Activated CD8-positive, alpha-beta T cell treated with anti-CD3 and anti-CD28 coated beads, Interleukin-2, amount 10 ng/mL, durations not matched to agents 7 days and 5 days (primary cell): Measurements from ENCODE around the gene ARFGAP3. TPM values are rescaled to one million over a fixed set of nuclear protein-coding genes. Genes with fewer than 3 reads are reported as not detected.
"Not testable (repeated sequence)": the region's sequence is repeated elsewhere in the genome, so short reads cannot be mapped to it uniquely, and the experiment has no call there.

Source experiments
- ATAC-seq: fragments of 150-1000 bp; cut with Tn5 transposase; one replicate; pipeline ENCODE4 v1.10.0; 2021; ENCODE audit warnings: moderate library complexity
- CTCF ChIA-PET: fragments of 350-600 bp; sonication (Branson Sonifier 250); formaldehyde crosslinking; loops from one replicate; lab custom pipeline; 2021; ENCODE audit warnings: antibody characterized with exemption; lab: Charles Lee
- POLR2A ChIA-PET: fragments of 350-600 bp; sonication (Branson Sonifier 250); formaldehyde crosslinking; loops from one replicate; lab custom pipeline; 2021; ENCODE audit warnings: antibody characterized with exemption; lab: Charles Lee
- DNase-seq: peaks from one replicate; pipeline ENCODE4 v3.0.0-alpha.2; 2020
- H3K27ac Mint-ChIP-seq: one replicate; pipeline ENCODE4 v1.8.0; 2021; ENCODE audit warnings: mild to moderate bottlenecking, mixed read lengths
- H3K27me3 Mint-ChIP-seq: one replicate; pipeline ENCODE4 v1.8.0; 2021; ENCODE audit warnings: low read depth, mixed read lengths
- H3K36me3 Mint-ChIP-seq: one replicate; pipeline ENCODE4 v1.8.0; 2021; ENCODE audit warnings: low read depth, mixed read lengths
- H3K4me1 Mint-ChIP-seq: one replicate; pipeline ENCODE4 v1.8.0; 2021; ENCODE audit warnings: low read depth, mixed read lengths
- H3K4me3 Mint-ChIP-seq: one replicate; pipeline ENCODE4 v1.8.0; 2021; ENCODE audit warnings: mild to moderate bottlenecking, mixed read lengths
- H3K9me3 Mint-ChIP-seq: one replicate; pipeline ENCODE4 v1.8.0; 2022; ENCODE audit warnings: mixed read lengths; ENCODE audit not compliant: insufficient read depth
- total RNA-seq, 2 experiments: library from RNA; stranded (reverse); gene quantifications; one replicate each; pipeline ENCODE4 v1.2.3, GENCODE V29; 2021

Gene ARFGAP3
- total RNA-seq, 2 experiments from 2014 or later = 35.8 to 36.7 TPM

GRCh38 chr22:42770941-42771647, 86.0 kb downstream of the ARFGAP3 start:
- H3K36me3 Mint-ChIP-seq = no peaks in the 10 kb centered on the region
- H3K4me3 Mint-ChIP-seq = no peak overlapping the region
- ChIA-PET POLR2A (no interaction called here), CTCF (no interaction called here)
- no peak overlapping the region for H3K27ac Mint-ChIP-seq
- no peak for DNase-seq
- H3K9me3 Mint-ChIP-seq = no peaks in the 10 kb centered on the region
- no peak for ATAC-seq
- H3K4me1 Mint-ChIP-seq = no peaks in the 10 kb centered on the region
- no peaks in the 10 kb centered on the region for H3K27me3 Mint-ChIP-seq

- H3K27me3 Mint-ChIP-seq = no peaks in the 10 kb centered on the region
- H3K4me1 Mint-ChIP-seq = no peaks in the 10 kb centered on the region
- no peaks in the 10 kb centered on the region for H3K9me3 Mint-ChIP-seq
- DNase-seq = no peak
- no peaks in the 10 kb centered on the region for H3K36me3 Mint-ChIP-seq
- no peak for ATAC-seq
- CTCF ChIA-PET = no interaction called here
- no peak overlapping the region for H3K4me3 Mint-ChIP-seq
- no peak overlapping the region for H3K27ac Mint-ChIP-seq
- POLR2A ChIA-PET = no interaction called here
These were observed 86.7 kb downstream of the ARFGAP3 start for GRCh38 chr22:42770448-42770726.

- ChIA-PET CTCF (no interaction called here), POLR2A (no interaction called here)
- Mint-ChIP-seq H3K27me3 (no peaks in the 10 kb centered on the region), H3K9me3 (no peaks in the 10 kb centered on the region), H3K36me3 (no peaks in the 10 kb centered on the region), H3K27ac (no peak overlapping the region), H3K4me1 (no peaks in the 10 kb centered on the region), H3K4me3 (no peak overlapping the region)
- ATAC-seq = no peak
- DNase-seq = no peak
These were observed 87.3 kb downstream of the ARFGAP3 start for GRCh38 chr22:42769574-42770447.

GRCh38 chr22:42769238-42769573, 87.9 kb downstream of the ARFGAP3 start:
- ChIA-PET POLR2A (no interaction called here), CTCF (no interaction called here)
- Mint-ChIP-seq H3K4me1 (no peaks in the 10 kb centered on the region), H3K4me3 (no peak overlapping the region), H3K36me3 (no peaks in the 10 kb centered on the region), H3K27me3 (no peaks in the 10 kb centered on the region), H3K27ac (no peak overlapping the region), H3K9me3 (no peaks in the 10 kb centered on the region)
- ATAC-seq (no peak), DNase-seq (no peak)

- ChIA-PET POLR2A (no interaction called here), CTCF (no interaction called here)
- DNase-seq (no peak), ATAC-seq (no peak)
- Mint-ChIP-seq H3K36me3 (no peaks in the 10 kb centered on the region), H3K4me3 (no peak overlapping the region), H3K27me3 (no peaks in the 10 kb centered on the region), H3K27ac (no peak overlapping the region), H3K4me1 (no peaks in the 10 kb centered on the region), H3K9me3 (no peaks in the 10 kb centered on the region)
These were observed 88.6 kb downstream of the ARFGAP3 start for GRCh38 chr22:42768385-42769035.

- no peak overlapping the region for H3K27ac Mint-ChIP-seq
- H3K4me3 Mint-ChIP-seq = no peak overlapping the region
- POLR2A ChIA-PET = no interaction called here
- H3K36me3 Mint-ChIP-seq = no peaks in the 10 kb centered on the region
- no peaks in the 10 kb centered on the region for H3K4me1 Mint-ChIP-seq
- no peak for ATAC-seq
- no peak for DNase-seq
- H3K27me3 Mint-ChIP-seq = no peaks in the 10 kb centered on the region
- no peaks in the 10 kb centered on the region for H3K9me3 Mint-ChIP-seq
- CTCF ChIA-PET = no interaction called here
These were observed 90.2 kb downstream of the ARFGAP3 start for GRCh38 chr22:42766860-42767259.

GRCh38 chr22:42764895-42765363, 92.1 kb downstream of the ARFGAP3 start:
- DNase-seq (no peak), ATAC-seq (no peak)
- Mint-ChIP-seq H3K9me3 (no peaks in the 10 kb centered on the region), H3K27me3 (no peaks in the 10 kb centered on the region), H3K36me3 (no peaks in the 10 kb centered on the region), H3K4me1 (no peaks in the 10 kb centered on the region), H3K27ac (no peak overlapping the region), H3K4me3 (no peak overlapping the region)
- ChIA-PET POLR2A (no interaction called here), CTCF (no interaction called here)

- Mint-ChIP-seq H3K9me3 (no peaks in the 10 kb centered on the region), H3K4me3 (no peak overlapping the region), H3K4me1 (no peaks in the 10 kb centered on the region), H3K27me3 (no peaks in the 10 kb centered on the region), H3K36me3 (no peaks in the 10 kb centered on the region), H3K27ac (no peak overlapping the region)
- no peak for DNase-seq
- ChIA-PET CTCF (no interaction called here), POLR2A (interaction anchor here (0.6 kb wide), 1 partner anchor 303 kb away, joined by 3 read pairs; no protein-coding TSS in a partner anchor)
- ATAC-seq = no peak
These were observed 93.0 kb downstream of the ARFGAP3 start for GRCh38 chr22:42763965-42764480.

- Mint-ChIP-seq H3K36me3 (no peaks in the 10 kb centered on the region), H3K9me3 (no peaks in the 10 kb centered on the region), H3K4me3 (no peak overlapping the region), H3K4me1 (no peaks in the 10 kb centered on the region), H3K27ac (no peak overlapping the region), H3K27me3 (no peaks in the 10 kb centered on the region)
- CTCF ChIA-PET = no interaction called here
- POLR2A ChIA-PET = no interaction called here
- ATAC-seq = no peak
- DNase-seq = no peak
These were observed 96.1 kb downstream of the ARFGAP3 start for GRCh38 chr22:42760806-42761565.

- ChIA-PET CTCF (no interaction called here), POLR2A (no interaction called here)
- H3K27ac Mint-ChIP-seq = no peak overlapping the region
- H3K9me3 Mint-ChIP-seq = no peaks in the 10 kb centered on the region
- no peaks in the 10 kb centered on the region for H3K36me3 Mint-ChIP-seq
- ATAC-seq (no peak), DNase-seq (no peak)
- H3K27me3 Mint-ChIP-seq = no peaks in the 10 kb centered on the region
- H3K4me3 Mint-ChIP-seq = no peak overlapping the region
- no peaks in the 10 kb centered on the region for H3K4me1 Mint-ChIP-seq
These were observed 98.0 kb downstream of the ARFGAP3 start for GRCh38 chr22:42758931-42759629.

GRCh38 chr22:42755553-42755952, 101.5 kb downstream of the ARFGAP3 start:
- H3K4me3 Mint-ChIP-seq, H3K36me3 Mint-ChIP-seq, DNase-seq, ATAC-seq, H3K27me3 Mint-ChIP-seq, H3K27ac Mint-ChIP-seq, H3K4me1 Mint-ChIP-seq, CTCF ChIA-PET, H3K9me3 Mint-ChIP-seq: not testable (repeated sequence)
- POLR2A ChIA-PET = interaction anchor here (0.6 kb wide), 1 partner anchor 30 kb away, joined by 3 read pairs; no protein-coding TSS in a partner anchor
